SK-N-SH treated with all-trans-retinoic acid at 6 μM for 48 hours (cell line): ENCODE measurements around the gene MRPL33.

ENCODE experiments used
- ARNTL ChIP-seq: fragments of 450-650 bp; formaldehyde crosslinking; IDR thresholded peaks from 2 replicates; pipeline ENCODE4 v1.5.0; 2020; ENCODE audit warnings: low read depth, mild to moderate bottlenecking, moderate library complexity, borderline replicate concordance
- BACH2 ChIP-seq: fragments of 250-450 bp; sonication (Bioruptor Pico); IDR thresholded peaks from 2 replicates; pipeline ENCODE4 v1.9.0; 2021; ENCODE audit warnings: mild to moderate bottlenecking, borderline replicate concordance
- CREB5 ChIP-seq: fragments of 250-450 bp; sonication (Bioruptor Pico); IDR thresholded peaks from 2 replicates; pipeline ENCODE4 v1.5.1; 2020; ENCODE audit warnings: low read depth, mild to moderate bottlenecking, moderate library complexity
- CSDC2 ChIP-seq: fragments of 250-450 bp; sonication (Bioruptor Pico); IDR thresholded peaks from 2 replicates; pipeline ENCODE4 v1.5.0; 2020; ENCODE audit warnings: mild to moderate bottlenecking, moderate library complexity
- CSRNP3 ChIP-seq: fragments of 250-450 bp; sonication (Bioruptor Pico); IDR thresholded peaks from 2 replicates; pipeline ENCODE4 v1.5.1; 2021; ENCODE audit warnings: mild to moderate bottlenecking, moderate library complexity
- ESRRG ChIP-seq: fragments of 250-450 bp; sonication (Bioruptor Pico); IDR thresholded peaks from 2 replicates; pipeline ENCODE4 v1.6.1; 2021; ENCODE audit warnings: mild to moderate bottlenecking
- ISL1 ChIP-seq: fragments of 250-450 bp; sonication (Bioruptor Pico); IDR thresholded peaks from 2 replicates; pipeline ENCODE4 v2.1.2; 2022; ENCODE audit warnings: mild to moderate bottlenecking, moderate library complexity
- PATZ1 ChIP-seq: fragments of 250-450 bp; sonication (Bioruptor Pico); IDR thresholded peaks from 2 replicates; pipeline ENCODE4 v1.8.0; 2020; ENCODE audit warnings: mild to moderate bottlenecking, moderate library complexity, borderline replicate concordance
- PPARA ChIP-seq: fragments of 250-450 bp; sonication (Bioruptor Pico); IDR thresholded peaks from 2 replicates; pipeline ENCODE4 v1.5.0; 2020; ENCODE audit warnings: mild to moderate bottlenecking, borderline replicate concordance
- TCF4 ChIP-seq: fragments of 250-450 bp; sonication (Bioruptor Pico); IDR thresholded peaks from 2 replicates; pipeline ENCODE4 v1.8.0; 2021; ENCODE audit warnings: mild to moderate bottlenecking, moderate library complexity, borderline replicate concordance
- ZC3H10 ChIP-seq: fragments of 250-450 bp; sonication (Bioruptor Pico); IDR thresholded peaks from 2 replicates; pipeline ENCODE4 v1.5.1; 2021; ENCODE audit warnings: mild to moderate bottlenecking, moderate library complexity
- ZFP3 ChIP-seq: fragments of 250-450 bp; sonication (Bioruptor Pico); IDR thresholded peaks from 2 replicates; pipeline ENCODE4 v1.5.0; 2020; ENCODE audit warnings: mild to moderate bottlenecking, moderate library complexity
- ZFP30 ChIP-seq: fragments of 450-650 bp; formaldehyde crosslinking; IDR thresholded peaks from 2 replicates; pipeline ENCODE4 v1.5.0; 2022; ENCODE audit warnings: mild to moderate bottlenecking, moderate library complexity
- ZNF565 ChIP-seq: fragments of 450-650 bp; formaldehyde crosslinking; conservative IDR thresholded peaks from 2 replicates; pipeline ENCODE4 v1.5.0; 2020; ENCODE audit warnings: low read depth, mild to moderate bottlenecking, moderate library complexity

- TF ChIP-seq ESRRG (CRISPR knock-in tag) (no peak), ZFP3 (no peak), ZNF565 (no peak), PATZ1 (CRISPR knock-in tag) (no peak), BACH2 (CRISPR knock-in tag) (no peak), CSRNP3 (no peak), PPARA (CRISPR knock-in tag) (no peak), ZFP30 (CRISPR knock-in tag) (no peak), CSDC2 (no peak), TCF4 (CRISPR knock-in tag) (no peak), CREB5 (CRISPR knock-in tag) (no peak), ARNTL (CRISPR knock-in tag) (no peak), ISL1 (no peak), ZC3H10 (CRISPR knock-in tag) (no peak)
Observed at GRCh38 chr2:27803046-27803445, 31.5 kb downstream of the MRPL33 start.
